ENCODE data around the gene XRCC3. TPM values are rescaled to one million over a fixed set of nuclear protein-coding genes. Genes with fewer than 3 reads are reported as not detected.

Gene XRCC3
- total RNA-seq, 1 donor from 2014 or later, result 75.8 TPM

GRCh38 chr14:103735022-103735421 is 19.8 kb upstream of the XRCC3 start:
- DNase-seq, result no peak
- peaks cover 5% of the 10 kb centered on the region for H3K36me3 Mint-ChIP-seq (ENCODE audit: low read depth)
- intact Hi-C loops (cut with micrococcal nuclease), result no loop called here
- no peaks in the 10 kb centered on the region for H3K27me3 Mint-ChIP-seq
- H3K27ac Mint-ChIP-seq, result no peak overlapping the region
- H3K9me3 Mint-ChIP-seq, result no peaks in the 10 kb centered on the region
- no peaks in the 10 kb centered on the region for H3K4me1 Mint-ChIP-seq
- H3K4me3 Mint-ChIP-seq, result no peak overlapping the region

- H3K4me3 Mint-ChIP-seq, result no peak overlapping the region
- no peaks in the 10 kb centered on the region for H3K9me3 Mint-ChIP-seq
- intact Hi-C loops (cut with micrococcal nuclease), result no loop called here
- H3K27me3 Mint-ChIP-seq, result no peaks in the 10 kb centered on the region
- H3K36me3 Mint-ChIP-seq (ENCODE audit: low read depth), result peaks cover 11% of the 10 kb centered on the region
- no peak overlapping the region for H3K27ac Mint-ChIP-seq
- H3K4me1 Mint-ChIP-seq, result no peaks in the 10 kb centered on the region
- DNase-seq, result no peak
Measured at GRCh38 chr14:103734081-103734888, 19.0 kb upstream of the XRCC3 start.

- Mint-ChIP-seq H3K27ac (no peak overlapping the region), H3K4me3 (no peak overlapping the region), H3K36me3 (ENCODE audit: low read depth) (peaks cover 14% of the 10 kb centered on the region), H3K4me1 (no peaks in the 10 kb centered on the region), H3K9me3 (no peaks in the 10 kb centered on the region), H3K27me3 (no peaks in the 10 kb centered on the region)
- no peak for DNase-seq
- intact Hi-C loops (cut with micrococcal nuclease), result no loop called here
Measured at GRCh38 chr14:103733651-103734050, 18.4 kb upstream of the XRCC3 start.

GRCh38 chr14:103732868-103733620 is 17.8 kb upstream of the XRCC3 start:
- Mint-ChIP-seq H3K4me1 (no peaks in the 10 kb centered on the region), H3K36me3 (ENCODE audit: low read depth) (peaks cover 14% of the 10 kb centered on the region), H3K4me3 (no peak overlapping the region), H3K9me3 (no peaks in the 10 kb centered on the region), H3K27me3 (no peaks in the 10 kb centered on the region), H3K27ac (no peak overlapping the region)
- intact Hi-C loops (cut with micrococcal nuclease), result no loop called here
- DNase-seq, result no peak

- Mint-ChIP-seq H3K36me3 (ENCODE audit: low read depth) (peaks cover 14% of the 10 kb centered on the region), H3K9me3 (no peaks in the 10 kb centered on the region), H3K27me3 (no peaks in the 10 kb centered on the region), H3K4me1 (no peaks in the 10 kb centered on the region), H3K4me3 (no peak overlapping the region), H3K27ac (no peak overlapping the region)
- intact Hi-C loops (cut with micrococcal nuclease), result no loop called here
- no peak for DNase-seq
Measured at GRCh38 chr14:103731916-103732867, 16.9 kb upstream of the XRCC3 start.

- H3K36me3 Mint-ChIP-seq (ENCODE audit: low read depth), result peaks cover 14% of the 10 kb centered on the region
- no peak for DNase-seq
- H3K27me3 Mint-ChIP-seq, result no peaks in the 10 kb centered on the region
- no peak overlapping the region for H3K4me3 Mint-ChIP-seq
- H3K27ac Mint-ChIP-seq, result no peak overlapping the region
- H3K4me1 Mint-ChIP-seq, result no peaks in the 10 kb centered on the region
- intact Hi-C loops (cut with micrococcal nuclease), result no loop called here
- no peaks in the 10 kb centered on the region for H3K9me3 Mint-ChIP-seq
Measured at GRCh38 chr14:103731481-103731880, 16.2 kb upstream of the XRCC3 start.

GRCh38 chr14:103730490-103731035 is 15.3 kb upstream of the XRCC3 start:
- intact Hi-C loops (cut with micrococcal nuclease), result no loop called here
- DNase-seq, result no peak
- H3K36me3 Mint-ChIP-seq (ENCODE audit: low read depth), result peaks cover 14% of the 10 kb centered on the region
- H3K4me3 Mint-ChIP-seq, result no peak overlapping the region
- H3K4me1 Mint-ChIP-seq, result no peaks in the 10 kb centered on the region
- H3K27me3 Mint-ChIP-seq, result no peaks in the 10 kb centered on the region
- H3K27ac Mint-ChIP-seq, result no peak overlapping the region
- H3K9me3 Mint-ChIP-seq, result no peaks in the 10 kb centered on the region

- no peaks in the 10 kb centered on the region for H3K27me3 Mint-ChIP-seq
- peaks cover 14% of the 10 kb centered on the region for H3K36me3 Mint-ChIP-seq (ENCODE audit: low read depth)
- intact Hi-C loops (cut with micrococcal nuclease), result no loop called here
- H3K4me3 Mint-ChIP-seq, result no peak overlapping the region
- DNase-seq, result no peak
- no peak overlapping the region for H3K27ac Mint-ChIP-seq
- H3K9me3 Mint-ChIP-seq, result no peaks in the 10 kb centered on the region
- no peaks in the 10 kb centered on the region for H3K4me1 Mint-ChIP-seq
Measured at GRCh38 chr14:103729496-103730448, 14.5 kb upstream of the XRCC3 start.

- intact Hi-C loops (cut with micrococcal nuclease), result no loop called here
- Mint-ChIP-seq H3K4me1 (no peaks in the 10 kb centered on the region), H3K9me3 (no peaks in the 10 kb centered on the region), H3K4me3 (no peak overlapping the region), H3K27ac (no peak overlapping the region), H3K27me3 (no peaks in the 10 kb centered on the region), H3K36me3 (ENCODE audit: low read depth) (peaks cover 14% of the 10 kb centered on the region)
- no peak for DNase-seq
Measured at GRCh38 chr14:103728721-103729120, 13.5 kb upstream of the XRCC3 start.

- H3K27ac Mint-ChIP-seq, result no peak overlapping the region
- H3K9me3 Mint-ChIP-seq, result no peaks in the 10 kb centered on the region
- DNase-seq, result no peak
- no peaks in the 10 kb centered on the region for H3K27me3 Mint-ChIP-seq
- intact Hi-C loops (cut with micrococcal nuclease), result no loop called here
- peaks cover 12% of the 10 kb centered on the region for H3K36me3 Mint-ChIP-seq (ENCODE audit: low read depth)
- no peaks in the 10 kb centered on the region for H3K4me1 Mint-ChIP-seq
- no peak overlapping the region for H3K4me3 Mint-ChIP-seq
Measured at GRCh38 chr14:103728141-103728540, 12.9 kb upstream of the XRCC3 start.

GRCh38 chr14:103727313-103727980 is 12.2 kb upstream of the XRCC3 start:
- no peak overlapping the region for H3K27ac Mint-ChIP-seq
- no peaks in the 10 kb centered on the region for H3K4me1 Mint-ChIP-seq
- intact Hi-C loops (cut with micrococcal nuclease), result no loop called here
- peaks cover 10% of the 10 kb centered on the region for H3K36me3 Mint-ChIP-seq (ENCODE audit: low read depth)
- no peak overlapping the region for H3K4me3 Mint-ChIP-seq
- DNase-seq, result no peak
- H3K27me3 Mint-ChIP-seq, result no peaks in the 10 kb centered on the region
- H3K9me3 Mint-ChIP-seq, result no peaks in the 10 kb centered on the region

GRCh38 chr14:103726474-103726873 is 11.2 kb upstream of the XRCC3 start:
- H3K36me3 Mint-ChIP-seq (ENCODE audit: low read depth), result peaks cover 10% of the 10 kb centered on the region
- intact Hi-C loops (cut with micrococcal nuclease), result no loop called here
- peaks cover 3% of the 10 kb centered on the region for H3K4me1 Mint-ChIP-seq
- H3K27me3 Mint-ChIP-seq, result no peaks in the 10 kb centered on the region
- H3K27ac Mint-ChIP-seq, result no peak overlapping the region
- no peaks in the 10 kb centered on the region for H3K9me3 Mint-ChIP-seq
- no peak overlapping the region for H3K4me3 Mint-ChIP-seq
- DNase-seq, result no peak

Measured in activated CD4-positive, alpha-beta T cell treated with anti-CD3 and anti-CD28 coated beads, Interleukin-2, amount 10 ng/mL, durations not matched to agents 24 days and 14 days (primary cell).